ENCODE data around the gene AJM1.
"Not testable (repeated sequence)": the region's sequence is repeated elsewhere in the genome, so short reads cannot be mapped to it uniquely, and the experiment has no call there.

AJM1 gene

DNA sequence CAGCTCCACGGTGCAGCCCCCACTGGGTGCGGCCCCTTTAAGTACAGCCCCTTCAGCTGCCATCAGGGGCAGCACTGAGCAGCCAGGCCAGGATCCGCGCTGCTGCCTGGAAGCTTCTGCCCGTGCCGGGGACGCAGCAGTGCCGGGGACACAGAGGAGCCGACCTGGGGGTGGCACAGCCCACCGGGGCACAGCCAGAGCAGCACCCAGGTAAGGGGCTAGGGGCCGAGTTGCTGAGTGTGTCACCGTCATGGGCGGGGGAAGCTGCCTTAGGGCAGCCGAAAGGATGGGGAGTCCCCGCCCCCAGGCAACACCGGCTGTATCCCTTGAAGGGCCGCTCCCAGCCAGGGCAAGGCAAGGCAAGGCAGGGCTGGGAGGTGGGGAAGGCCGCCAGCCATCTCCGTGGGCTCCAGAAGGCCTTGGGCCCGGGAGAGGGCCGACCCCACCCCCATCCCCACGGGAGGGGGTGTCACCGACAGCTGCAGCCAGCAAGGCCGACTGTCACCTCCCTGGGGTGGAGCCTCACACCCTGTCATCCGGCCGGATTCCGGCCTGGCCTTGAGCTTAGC, at the start of gene AJM1:
AJM1 (plus strand) TSS at position 99 of the 569 bp plus-strand sequence. CDS start 1,937 bp downstream, outside the sequence.
- peak; percentile 91 for DNase-seq

DNA sequence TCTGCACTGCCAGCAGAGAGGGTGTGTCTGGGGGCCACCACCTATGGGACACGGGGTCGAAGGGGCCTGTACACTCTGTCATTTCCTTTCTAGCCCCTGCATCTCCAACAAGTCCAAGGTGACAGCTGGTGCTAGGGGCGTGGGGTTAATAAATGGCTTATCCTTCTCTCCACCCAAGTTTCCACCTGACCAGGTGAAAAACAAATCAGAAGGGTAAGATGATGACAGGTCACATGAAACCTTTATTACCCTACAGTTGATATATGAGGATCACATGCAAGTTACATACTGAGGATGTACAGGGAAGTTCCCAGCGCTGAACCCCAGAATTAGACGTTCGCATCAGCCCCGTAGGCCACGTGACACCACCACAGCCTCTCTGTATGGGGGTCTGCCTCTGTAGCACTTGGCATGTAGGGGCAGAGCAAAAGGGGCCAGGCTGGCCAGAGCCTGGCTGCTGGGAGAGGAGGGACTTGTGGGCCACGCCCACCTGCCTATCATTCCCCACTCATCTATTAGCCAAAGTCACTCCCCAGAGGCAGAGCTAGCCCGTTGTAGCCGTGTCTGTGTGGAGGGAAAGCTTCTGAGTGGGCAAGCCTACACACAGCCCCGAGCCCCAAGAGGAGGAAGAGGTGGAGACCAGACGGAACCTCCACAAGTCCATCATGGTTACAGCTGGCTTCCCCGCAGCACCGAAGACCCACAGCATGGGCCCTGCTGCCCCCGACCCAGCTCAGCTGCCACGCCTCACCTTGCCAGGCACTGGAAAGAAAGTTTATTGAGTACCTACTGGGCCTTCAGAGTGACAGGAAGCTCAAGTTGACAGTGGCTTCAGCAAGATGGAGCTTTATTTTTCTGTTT, 49.0 kb upstream of the AJM1 start:
- no peak for DNase-seq

DNA sequence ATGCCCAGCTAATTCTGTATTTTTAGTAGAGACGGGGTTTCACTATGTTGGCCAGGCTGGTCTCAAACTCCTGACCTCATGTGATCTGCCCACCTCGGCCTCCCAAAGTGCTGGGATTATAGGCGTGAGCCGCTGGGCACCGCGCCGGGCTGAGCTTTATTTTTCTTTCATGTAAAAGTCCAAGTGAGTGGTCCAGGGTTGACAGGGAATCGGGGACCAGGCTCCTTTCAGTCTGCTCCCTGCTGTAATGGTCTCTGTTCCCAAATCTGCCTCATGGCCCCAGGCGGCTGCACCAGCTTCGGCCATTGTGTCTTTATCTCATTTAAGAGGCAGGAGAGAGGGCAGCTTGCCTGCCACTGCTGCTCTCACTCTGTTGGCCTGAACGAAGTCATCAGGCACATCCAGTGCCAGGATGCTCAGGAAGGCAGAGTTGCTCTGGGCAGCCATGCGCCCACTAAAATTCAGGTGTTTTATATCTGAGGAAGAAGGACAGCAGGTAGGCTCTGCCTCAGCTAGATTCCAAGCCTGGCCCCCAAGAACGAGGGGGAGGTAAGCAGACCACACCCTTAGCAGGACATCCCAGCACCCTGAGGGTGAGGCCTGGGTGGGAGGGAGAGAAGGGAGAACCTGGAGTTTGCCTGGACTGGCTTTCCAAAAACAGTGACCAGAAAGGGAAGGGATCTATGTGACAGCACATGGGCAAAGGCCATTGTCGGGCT, 47.8 kb upstream of the AJM1 start:
- DNase-seq = no peak

GRCh38 chr9:136795000-136795348, 47.3 kb upstream of the AJM1 start:
- no peak for DNase-seq

DNA sequence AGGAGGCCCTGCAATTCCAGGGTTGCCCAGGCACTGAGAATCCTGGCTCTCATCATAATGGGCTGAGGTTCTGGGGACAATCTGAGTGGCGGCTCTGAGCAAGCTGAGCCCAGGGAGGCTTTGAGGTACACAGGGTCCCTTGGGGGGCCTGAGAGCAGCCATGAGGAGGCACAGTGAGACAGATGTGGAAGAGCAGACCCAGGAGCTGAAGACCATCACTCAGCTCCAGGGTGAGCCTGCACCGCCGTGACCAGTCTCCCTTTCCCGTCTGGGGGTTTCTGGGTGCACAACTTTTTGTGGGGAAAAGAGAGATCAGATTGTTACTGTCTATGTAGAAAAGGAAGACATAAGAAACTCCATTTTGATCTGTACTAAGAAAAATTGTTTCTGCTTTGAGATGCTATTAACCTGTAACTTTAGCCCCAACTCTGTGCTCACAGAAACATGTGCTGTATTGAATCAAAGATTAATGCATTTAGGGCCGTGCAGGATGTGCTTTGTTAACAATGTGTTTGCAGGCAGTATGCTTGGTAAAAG, 46.0 kb upstream of the AJM1 start, which contains the start of gene CCDC183:
CCDC183 (plus strand) TSS at position 101 of the 537 bp plus-strand sequence; CDS start at position 161, 60 bp downstream.
- no peak for DNase-seq

DNA sequence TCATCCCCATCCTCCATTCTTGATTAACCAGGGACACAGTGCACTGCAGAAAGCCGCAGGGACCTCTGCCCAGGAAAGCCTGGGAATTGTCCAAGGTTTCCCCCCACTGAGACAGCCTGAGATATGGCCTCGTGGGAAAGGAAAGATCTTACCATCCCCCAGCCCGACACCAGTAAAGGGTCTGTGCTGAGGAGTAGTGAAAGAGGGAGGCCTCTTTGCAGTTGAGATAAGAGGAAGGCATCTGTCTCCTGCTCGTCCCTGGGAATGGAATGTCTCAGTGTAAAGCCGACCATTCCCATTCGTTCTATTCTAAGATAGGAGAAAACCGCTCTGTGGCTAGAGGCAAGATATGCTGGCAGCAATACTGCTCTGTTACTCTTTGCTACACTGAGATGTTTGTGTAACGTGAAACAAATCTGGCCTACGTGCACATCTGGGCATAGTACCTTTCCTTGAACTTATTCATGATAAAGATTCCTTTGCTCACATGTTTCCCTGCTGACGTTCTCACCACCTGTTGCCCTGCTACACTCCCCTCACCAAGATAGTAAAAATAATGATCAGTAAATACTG, 45.4 kb upstream of the AJM1 start:
- DNase-seq = peak; percentile 89

DNA sequence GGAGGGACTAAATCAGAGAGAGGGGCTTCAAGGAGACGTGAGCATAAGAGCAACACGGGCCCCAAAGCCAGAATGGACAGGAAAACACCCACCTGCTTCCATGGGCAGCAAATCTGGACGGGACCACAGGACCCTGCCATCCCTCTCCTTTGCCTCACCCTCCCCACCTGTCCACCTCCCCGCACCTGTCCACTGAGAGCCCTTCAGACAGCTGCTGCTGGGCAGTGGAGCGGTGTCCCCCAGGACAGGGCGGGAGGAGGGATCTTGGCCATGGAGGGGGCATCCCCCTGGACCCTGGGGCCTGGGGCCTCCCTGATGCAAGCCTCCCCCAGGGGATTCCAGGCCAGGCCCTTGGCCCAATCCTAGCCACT, 43.6 kb upstream of the AJM1 start:
- no peak for DNase-seq

DNA sequence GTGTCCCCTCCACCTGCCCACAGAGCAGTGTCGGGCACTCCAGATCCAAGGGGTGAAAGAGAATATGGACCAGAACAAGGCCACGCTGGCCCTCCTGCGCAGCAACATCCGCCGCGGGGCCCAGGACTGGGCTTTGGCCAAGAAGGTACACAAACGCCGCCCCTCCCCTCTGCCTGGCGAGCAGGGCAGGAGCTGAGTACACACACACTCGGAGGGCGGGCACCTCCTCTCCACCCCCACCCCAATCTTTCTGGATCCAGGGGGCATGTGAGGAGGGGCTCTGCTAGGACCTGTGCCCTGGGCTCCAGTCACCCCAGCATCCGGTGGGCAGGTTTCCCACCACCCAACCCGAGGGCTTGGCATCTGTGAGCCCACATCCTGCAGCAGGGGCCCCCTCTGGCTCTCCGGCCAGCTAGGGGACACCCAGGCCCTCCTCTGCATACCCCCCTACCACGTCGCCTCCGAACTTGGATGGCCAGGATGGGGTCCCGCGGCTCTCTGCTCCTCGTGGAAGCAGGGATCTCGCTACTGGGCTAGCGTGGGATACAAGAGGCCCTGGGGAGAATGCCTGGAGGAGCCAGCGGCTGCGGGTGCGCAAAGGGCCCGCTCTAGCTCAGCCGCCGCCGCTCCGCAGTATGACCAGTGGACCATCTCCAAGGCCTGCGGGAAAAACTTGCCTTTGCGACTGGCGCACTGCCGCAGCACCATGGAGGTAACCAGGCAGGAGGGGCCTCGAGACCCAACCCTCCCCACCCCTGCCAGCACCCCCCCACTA, 43.0 kb upstream of the AJM1 start:
- DNase-seq = peak; percentile 64

- DNase-seq = peak; percentile 98
These were observed 42.2 kb upstream of the AJM1 start for GRCh38 chr9:136799854-136800657.

GRCh38 chr9:136802321-136802720, 40.0 kb upstream of the AJM1 start:
- no peak for DNase-seq

DNA sequence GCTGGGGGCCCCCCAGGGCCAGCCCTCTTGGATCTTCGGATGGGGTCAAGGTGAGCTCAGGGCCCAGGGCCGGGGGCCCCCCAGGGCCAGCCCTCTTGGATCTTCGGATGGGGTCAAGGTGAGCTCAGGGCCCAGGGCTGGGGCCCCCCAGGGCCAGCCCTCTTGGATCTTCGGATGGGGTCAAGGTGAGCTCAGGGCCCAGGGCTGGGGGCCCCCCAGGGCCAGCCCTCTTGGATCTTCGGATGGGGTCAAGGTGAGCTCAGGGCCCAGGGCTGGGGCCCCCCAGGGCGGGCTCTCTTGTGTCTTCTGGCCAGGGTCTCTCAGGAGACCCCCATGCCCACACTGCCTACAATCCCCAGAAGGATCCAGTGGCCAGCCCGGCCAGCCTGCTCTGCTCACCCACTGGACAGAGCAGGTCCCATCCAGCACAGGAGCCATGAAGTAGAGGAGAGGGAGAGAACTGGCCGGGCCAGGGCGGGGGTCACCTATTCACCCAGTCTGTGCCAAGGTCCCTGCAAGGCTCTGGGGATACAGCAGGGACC, 39.2 kb upstream of the AJM1 start:
- DNase-seq = not testable (repeated sequence)

DNA sequence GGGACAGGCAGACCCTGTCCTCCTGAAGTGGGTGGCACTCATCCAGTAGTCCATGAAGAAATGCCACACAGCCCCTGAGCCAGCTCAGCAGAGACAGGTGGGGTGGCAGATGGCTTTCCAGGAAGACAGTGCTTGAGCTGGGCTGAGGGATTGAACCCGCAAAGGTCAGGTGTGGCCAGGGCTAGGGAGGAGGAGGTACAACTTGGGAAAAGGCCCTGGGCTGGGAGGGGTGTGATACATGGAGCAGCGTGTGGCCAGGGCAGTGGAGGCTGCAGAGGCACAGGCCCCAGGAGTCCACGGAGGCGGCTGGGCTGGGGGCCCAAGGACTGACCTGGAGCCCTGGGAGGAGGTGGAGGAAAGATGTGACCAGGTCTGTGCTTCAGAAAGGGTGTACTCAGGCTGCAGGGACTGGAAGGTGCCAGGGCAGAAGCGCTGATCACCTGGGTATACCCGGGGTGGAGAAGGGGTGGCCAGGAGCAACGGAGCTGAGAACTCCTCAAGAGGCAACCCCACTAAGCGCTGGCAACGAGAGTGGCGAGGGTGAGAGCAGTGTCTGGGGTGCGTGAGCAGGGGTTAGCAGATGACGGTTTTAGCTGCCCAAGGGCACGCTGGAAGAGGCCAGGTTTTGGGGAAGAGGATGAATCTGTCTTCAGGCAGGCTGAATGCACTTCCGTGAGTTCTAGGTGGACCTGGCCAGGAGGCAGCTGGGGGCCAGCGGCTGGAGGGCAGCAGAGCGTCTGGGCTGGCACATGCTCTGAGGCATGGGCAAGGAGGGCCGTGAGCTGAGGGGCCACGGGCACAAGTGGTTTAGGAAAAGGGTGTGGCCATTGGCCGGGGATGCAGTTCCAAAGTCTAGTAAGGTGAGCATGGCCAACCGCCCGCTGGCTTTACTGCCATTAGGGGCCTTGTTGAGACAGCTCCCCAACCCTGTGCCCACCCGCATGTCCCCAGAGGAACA, 38.4 kb upstream of the AJM1 start:
- no peak for DNase-seq

DNA sequence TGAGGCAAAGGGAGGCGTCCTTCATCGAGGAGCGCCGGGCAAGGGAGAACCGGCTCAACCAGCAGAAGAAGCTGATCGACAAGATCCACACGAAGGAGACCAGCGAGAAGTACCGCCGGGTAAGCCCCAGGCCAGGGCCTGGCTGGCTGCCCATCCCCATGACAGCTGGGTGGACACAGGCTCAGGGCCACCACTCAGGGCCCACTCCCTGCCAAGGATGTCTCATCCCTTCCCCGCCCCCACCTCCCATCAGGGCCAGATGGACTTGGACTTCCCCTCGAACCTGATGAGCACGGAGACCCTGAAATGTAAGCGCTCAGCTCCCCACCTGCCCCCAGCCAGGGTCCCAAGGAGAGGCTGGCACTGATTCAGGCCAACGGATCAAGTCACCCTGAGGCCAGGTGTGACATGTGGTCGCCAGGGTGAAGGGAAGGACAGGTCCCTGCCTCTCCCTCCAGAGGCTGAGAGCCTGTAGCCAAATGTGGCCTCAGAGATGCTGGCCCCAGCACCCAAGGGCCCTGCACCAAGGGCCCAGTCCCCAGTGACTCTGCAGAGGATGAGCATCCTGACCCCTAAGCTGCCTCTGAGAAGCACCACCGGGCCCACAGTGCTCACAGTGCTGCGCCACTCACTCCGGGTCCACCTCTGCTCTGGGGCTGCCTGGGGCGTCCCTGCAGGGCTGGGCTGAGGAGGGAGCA, 37.6 kb upstream of the AJM1 start:
- DNase-seq = no peak

GRCh38 chr9:136805207-136805740, 37.0 kb upstream of the AJM1 start:
- DNase-seq = no peak

DNA sequence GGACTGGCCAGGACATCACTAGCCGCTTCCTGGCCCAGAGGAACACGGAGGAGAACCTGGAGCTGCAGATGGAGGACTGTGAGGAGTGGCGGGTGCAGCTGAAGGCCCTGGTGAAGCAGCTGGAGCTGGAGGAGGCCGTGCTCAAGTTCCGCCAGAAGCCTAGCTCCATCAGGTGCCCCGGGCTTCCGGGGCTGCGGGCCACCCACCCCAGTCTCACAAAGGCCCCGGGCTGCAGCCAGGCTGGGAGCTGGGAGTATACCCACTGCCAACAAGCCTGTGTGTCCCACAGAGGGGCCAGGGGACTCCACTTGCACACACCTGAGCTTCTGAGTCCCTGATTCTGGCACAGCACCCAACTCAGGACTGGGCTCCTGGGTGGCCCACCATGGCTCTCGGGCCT, 36.2 kb upstream of the AJM1 start:
- no peak for DNase-seq

GRCh38 chr9:136806631-136807201, 35.6 kb upstream of the AJM1 start:
- no peak for DNase-seq

- peak; percentile 78 for DNase-seq
These were observed 34.8 kb upstream of the AJM1 start, which contains the start of gene RABL6 for GRCh38 chr9:136807281-136808074. Gene RABL6, plus strand, starts transcription at chr9:136807948. Its CDS starts 249 bp downstream, at chr9:136808197.
